Measurements from ENCODE around the gene FAM110D. TPM values are rescaled to one million over a fixed set of nuclear protein-coding genes. Genes with fewer than 3 reads are reported as not detected.
A peak's percentile ranks its signal among the peaks of the same experiment; 100 is the strongest.

FAM110D gene
- total and polyA plus RNA-seq, 2 donors (not counting 3 experiments of a cell fraction or from before 2014, with no cell fraction given), result 2.6 to 5.1 TPM

DNA sequence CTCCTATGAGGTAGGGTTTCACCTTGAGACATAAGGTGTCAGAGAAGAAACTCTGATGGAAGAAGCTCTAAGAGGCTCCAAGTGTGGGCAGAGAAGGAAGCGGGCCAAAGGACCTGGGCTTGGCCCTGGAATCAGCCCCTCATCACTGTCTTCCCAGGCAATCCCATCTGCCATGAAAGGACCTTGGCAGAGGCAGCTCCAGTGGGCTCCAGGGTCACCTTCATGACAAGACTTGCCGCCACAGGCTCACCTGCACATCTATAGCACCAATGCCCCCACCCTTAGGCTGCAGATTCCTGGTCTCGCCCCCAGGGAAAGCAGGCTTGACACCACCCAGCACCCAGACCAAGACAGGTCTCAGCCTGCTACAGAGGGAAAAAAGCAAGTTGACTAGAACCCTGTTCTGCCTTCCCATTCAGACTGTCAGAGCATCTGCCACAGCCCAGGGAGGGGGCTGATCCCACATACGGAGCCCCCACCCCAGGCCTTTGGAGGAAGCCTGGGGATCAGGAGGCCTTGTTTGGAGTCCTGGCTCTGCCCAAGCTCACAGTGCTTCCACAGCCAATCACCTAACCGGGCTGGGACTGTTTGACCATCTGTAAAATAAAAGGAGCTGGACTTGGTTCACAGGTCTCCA, 490 bp upstream of the FAM110D start:
- intact Hi-C loops (cut with micrococcal nuclease), result loop anchor here (10.0 kb wide), 1 partner anchor 254 kb away; the partner anchor contains the start of gene STMN1

More for the DNA sequence above, 490 bp upstream of the FAM110D start:
- Histone ChIP-seq H3K9me3 (replicated peaks; ENCODE audit: control insufficient read depth, insufficient read depth, low read length) (no peaks in the 10 kb centered on the region), H3K79me2 (ENCODE audit: control insufficient read depth, insufficient read depth, low read length) (no peaks in the 10 kb centered on the region), H3K9ac (replicated peaks; ENCODE audit: extremely low read depth, insufficient read depth, low read length) (no peak overlapping the region), H2AFZ (ENCODE audit: low read depth, low read length) (peak overlapping the region; percentile 26), H4K20me1 (replicated peaks; ENCODE audit: control insufficient read depth, extremely low read depth, insufficient read depth, low read length) (no peaks in the 10 kb centered on the region), H3K36me3 (ENCODE audit: control insufficient read depth in 2 of 2, extremely low read depth in 1 of 2, insufficient read depth in 2 of 2, low read length in 2 of 2) (peaks cover 0 to 4% of the 10 kb centered on the region in 2 experiments), H3K27ac (ENCODE audit: insufficient read depth, low read depth, low read length) (no peak overlapping the region), H3K9me1 (replicated peaks; ENCODE audit: control insufficient read depth, extremely low read depth, insufficient read depth, low read length) (no peaks in the 10 kb centered on the region), H3K27me3 (ENCODE audit: control insufficient read depth in 2 of 2, insufficient read depth in 2 of 2, low read length in 2 of 2) (no peaks in the 10 kb centered on the region), H3K4me2 (ENCODE audit: insufficient read depth, low read length) (no peak overlapping the region), H3K4me1 (ENCODE audit: control insufficient read depth, extremely low read depth, insufficient read depth, low read length) (peaks cover 54% of the 10 kb centered on the region), H3K4me3 (replicated peaks in 1 of 3; ENCODE audit: insufficient read depth in 1 of 3, low read depth in 1 of 3, low read length in 3 of 3) (peak overlapping the region in 2 of 3 experiments; percentile 31 to 45)
- dilution Hi-C loops (cut with MboI; ENCODE audit: extremely low pct_ligation_motif_present, low sequenced_read_pairs), result no loop called here
- no peak for FAIRE-seq
- no peak for DNase-seq (ENCODE audit: low read depth, low spot score)
- TF ChIP-seq JUN (IDR thresholded peaks at IDR 0.05; ENCODE audit: borderline replicate concordance, insufficient read depth, insufficient read length, low read depth), result no peak
- TF ChIP-seq, protein P1, sequence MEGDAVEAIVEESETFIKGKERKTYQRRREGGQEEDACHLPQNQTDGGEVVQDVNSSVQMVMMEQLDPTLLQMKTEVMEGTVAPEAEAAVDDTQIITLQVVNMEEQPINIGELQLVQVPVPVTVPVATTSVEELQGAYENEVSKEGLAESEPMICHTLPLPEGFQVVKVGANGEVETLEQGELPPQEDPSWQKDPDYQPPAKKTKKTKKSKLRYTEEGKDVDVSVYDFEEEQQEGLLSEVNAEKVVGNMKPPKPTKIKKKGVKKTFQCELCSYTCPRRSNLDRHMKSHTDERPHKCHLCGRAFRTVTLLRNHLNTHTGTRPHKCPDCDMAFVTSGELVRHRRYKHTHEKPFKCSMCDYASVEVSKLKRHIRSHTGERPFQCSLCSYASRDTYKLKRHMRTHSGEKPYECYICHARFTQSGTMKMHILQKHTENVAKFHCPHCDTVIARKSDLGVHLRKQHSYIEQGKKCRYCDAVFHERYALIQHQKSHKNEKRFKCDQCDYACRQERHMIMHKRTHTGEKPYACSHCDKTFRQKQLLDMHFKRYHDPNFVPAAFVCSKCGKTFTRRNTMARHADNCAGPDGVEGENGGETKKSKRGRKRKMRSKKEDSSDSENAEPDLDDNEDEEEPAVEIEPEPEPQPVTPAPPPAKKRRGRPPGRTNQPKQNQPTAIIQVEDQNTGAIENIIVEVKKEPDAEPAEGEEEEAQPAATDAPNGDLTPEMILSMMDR (IDR thresholded peaks at IDR 0.05; ENCODE audit: extremely low read depth in 1 of 2, insufficient read depth in 1 of 2, low read depth in 1 of 2, low read length in 2 of 2), result no peak
- no peak for TF ChIP-seq EZH2 (IDR thresholded peaks at IDR 0.05; ENCODE audit: borderline replicate concordance, low read depth, low read length, severe bottlenecking)
- no peak for TF ChIP-seq GATA2 (IDR thresholded peaks at IDR 0.05; ENCODE audit: insufficient read depth, insufficient read length, low read depth, low read length)
- TF ChIP-seq, protein P2, sequence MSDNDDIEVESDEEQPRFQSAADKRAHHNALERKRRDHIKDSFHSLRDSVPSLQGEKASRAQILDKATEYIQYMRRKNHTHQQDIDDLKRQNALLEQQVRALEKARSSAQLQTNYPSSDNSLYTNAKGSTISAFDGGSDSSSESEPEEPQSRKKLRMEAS (IDR thresholded peaks at IDR 0.05; ENCODE audit: insufficient read depth, insufficient read length), result no peak
- no peak for TF ChIP-seq POLR2A (IDR thresholded peaks at IDR 0.05; ENCODE audit: low read depth, low read length)
- no peak for TF ChIP-seq FOS (IDR thresholded peaks at IDR 0.05; ENCODE audit: borderline replicate concordance, insufficient read depth, low read length)
- no peak for TF ChIP-seq POLR2AphosphoS5 (IDR thresholded peaks at IDR 0.05; ENCODE audit: insufficient read depth, low read depth, low read length)
- TF ChIP-seq MYC (IDR thresholded peaks at IDR 0.05; ENCODE audit: low read depth, low read length), result no peak
- POLR2A ChIA-PET, result no interaction called here
- BruUV-seq (replicated peaks), result no TSS peak
- CTCF ChIA-PET, result interaction anchor here (0.7 to 5.6 kb wide), 8 partner anchors 9 to 327 kb away, joined by 3 to 69 read pairs (median 4); partner anchors contain the start of genes C1orf232 and ZNF593

All from endothelial cell of umbilical vein (primary cell).